ENCODE measurements around the gene KIAA1217.

DNA sequence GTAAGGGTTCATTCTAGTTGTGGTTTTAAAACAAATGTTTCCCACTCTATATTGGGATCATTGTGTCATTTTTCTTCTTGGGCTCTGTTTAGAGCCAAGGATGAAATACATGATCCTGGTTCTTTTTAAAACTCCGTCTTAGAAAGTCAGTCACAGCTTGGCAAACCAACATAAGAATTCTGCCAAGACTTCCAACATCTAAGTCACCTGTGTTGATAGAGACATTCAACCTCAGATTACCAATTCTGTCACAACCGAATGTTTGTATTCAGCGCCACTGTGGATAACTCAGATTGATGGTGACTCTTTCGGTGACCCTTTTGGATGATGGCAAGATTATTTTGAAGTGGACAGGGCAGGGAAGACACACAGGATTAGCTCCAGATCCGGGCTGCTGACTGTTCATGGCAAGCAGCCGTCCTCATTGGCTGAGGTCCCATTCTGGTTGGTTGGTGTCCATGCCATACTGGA lies 259.4 kb downstream of the KIAA1217 start:
- TF ChIP-seq MAX (IDR thresholded peaks at IDR 0.05) (no peak), CTCF (IDR thresholded peaks at IDR 0.05) (no peak), RNF2 (IDR thresholded peaks at IDR 0.05; ENCODE audit: borderline replicate concordance, low read depth) (no peak), JUN (IDR thresholded peaks at IDR 0.05) (no peak), RAD21 (conservative IDR thresholded peaks at IDR 0.05 in 1 of 2, IDR thresholded peaks at IDR 0.05 in 1 of 2) (no peak), CEBPB (IDR thresholded peaks at IDR 0.05) (no peak), RFX5 (IDR thresholded peaks at IDR 0.05) (no peak), POLR2A (IDR thresholded peaks at IDR 0.05; ENCODE audit: low read length) (no peak), CBX2 (IDR thresholded peaks at IDR 0.05; ENCODE audit: borderline replicate concordance, low read depth) (no peak), MYC (IDR thresholded peaks at IDR 0.05; ENCODE audit: borderline replicate concordance, low read length) (no peak), POLR2AphosphoS2 (conservative IDR thresholded peaks at IDR 0.05; ENCODE audit: low read length) (no peak), EHMT2 (IDR thresholded peaks at IDR 0.05; ENCODE audit: low read depth) (no peak)
